HEK293T (cell line): ENCODE results near the gene TBCK.

Source experiments
- CTCF ChIA-PET: fragments of 350-600 bp; formaldehyde crosslinking; extraction: SDS; loops from one replicate; lab custom pipeline; 2021; ENCODE audit warnings: antibody characterized with exemption, inconsistent platforms; lab: Yijun Ruan, JAX
- POLR2A ChIA-PET: fragments of 350-600 bp; formaldehyde crosslinking; extraction: SDS; loops from one replicate; lab custom pipeline; 2020; ENCODE audit warnings: antibody characterized with exemption, inconsistent platforms; lab: Yijun Ruan, JAX
- DNase-seq: peaks from one replicate; pipeline ENCODE4 v3.0.0; 2012; ENCODE audit warnings: mixed read lengths; ENCODE audit errors: extremely low spot score
- ARNT ChIP-seq: fragments of 450-650 bp; IDR thresholded peaks from 2 replicates; pipeline ENCODE4 v1.6.1; 2017; ENCODE audit warnings: mild to moderate bottlenecking
- BHLHE40 ChIP-seq: fragments of 450-650 bp; IDR thresholded peaks from 2 replicates; pipeline ENCODE4 v1.6.1; 2016; ENCODE audit warnings: mild to moderate bottlenecking, moderate library complexity, borderline replicate concordance
- CTBP1 ChIP-seq: fragments of 450-650 bp; IDR thresholded peaks from 2 replicates; pipeline ENCODE4 v1.6.1; 2016; ENCODE audit warnings: borderline replicate concordance
- ELF4 ChIP-seq: fragments of 450-650 bp; IDR thresholded peaks from 2 replicates; pipeline ENCODE4 v1.6.1; 2017; ENCODE audit warnings: antibody characterized with exemption
- FOXA1 ChIP-seq: fragments of 450-650 bp; IDR thresholded peaks from 2 replicates; pipeline ENCODE4 v1.6.1; 2016; ENCODE audit warnings: mild to moderate bottlenecking
- FOXK2 ChIP-seq: fragments of 450-650 bp; IDR thresholded peaks from 2 replicates; pipeline ENCODE4 v1.6.1; 2016; ENCODE audit warnings: mild to moderate bottlenecking
- FOXM1 ChIP-seq: fragments of 450-650 bp; IDR thresholded peaks from 2 replicates; pipeline ENCODE4 v1.6.1; 2017; ENCODE audit warnings: mild to moderate bottlenecking, borderline replicate concordance
- HDGF ChIP-seq: fragments of 450-650 bp; IDR thresholded peaks from 2 replicates; pipeline ENCODE4 v1.6.1; 2017; ENCODE audit warnings: antibody characterized with exemption, borderline replicate concordance
- L3MBTL2 ChIP-seq: fragments of 450-650 bp; conservative IDR thresholded peaks from 2 replicates; pipeline ENCODE4 v1.6.1; 2016; ENCODE audit warnings: mild to moderate bottlenecking
- LEF1 ChIP-seq: fragments of 450-650 bp; IDR thresholded peaks from 2 replicates; pipeline ENCODE4 v1.6.1; 2017; ENCODE audit warnings: mild to moderate bottlenecking, borderline replicate concordance
- NFRKB ChIP-seq: fragments of 450-650 bp; IDR thresholded peaks from 2 replicates; pipeline ENCODE4 v1.6.1; 2016; ENCODE audit warnings: mild to moderate bottlenecking, moderate library complexity
- SP1 ChIP-seq: fragments of 450-650 bp; IDR thresholded peaks from 2 replicates; pipeline ENCODE4 v1.6.1; 2017
- SUZ12 ChIP-seq: fragments of 450-650 bp; IDR thresholded peaks from 2 replicates; pipeline ENCODE4 v1.6.1; 2016; ENCODE audit warnings: mild to moderate bottlenecking
- TARDBP ChIP-seq: fragments of 450-650 bp; IDR thresholded peaks from 2 replicates; pipeline ENCODE4 v1.6.1; 2016
- ZNF384 ChIP-seq: fragments of 450-650 bp; IDR thresholded peaks from 2 replicates; pipeline ENCODE4 v1.6.1; 2016
- TF ChIP-seq, protein P1 (sequence below): fragments of 450-650 bp; IDR thresholded peaks from 2 replicates; pipeline ENCODE4 v1.6.1; 2016

Gene TBCK

DNA sequence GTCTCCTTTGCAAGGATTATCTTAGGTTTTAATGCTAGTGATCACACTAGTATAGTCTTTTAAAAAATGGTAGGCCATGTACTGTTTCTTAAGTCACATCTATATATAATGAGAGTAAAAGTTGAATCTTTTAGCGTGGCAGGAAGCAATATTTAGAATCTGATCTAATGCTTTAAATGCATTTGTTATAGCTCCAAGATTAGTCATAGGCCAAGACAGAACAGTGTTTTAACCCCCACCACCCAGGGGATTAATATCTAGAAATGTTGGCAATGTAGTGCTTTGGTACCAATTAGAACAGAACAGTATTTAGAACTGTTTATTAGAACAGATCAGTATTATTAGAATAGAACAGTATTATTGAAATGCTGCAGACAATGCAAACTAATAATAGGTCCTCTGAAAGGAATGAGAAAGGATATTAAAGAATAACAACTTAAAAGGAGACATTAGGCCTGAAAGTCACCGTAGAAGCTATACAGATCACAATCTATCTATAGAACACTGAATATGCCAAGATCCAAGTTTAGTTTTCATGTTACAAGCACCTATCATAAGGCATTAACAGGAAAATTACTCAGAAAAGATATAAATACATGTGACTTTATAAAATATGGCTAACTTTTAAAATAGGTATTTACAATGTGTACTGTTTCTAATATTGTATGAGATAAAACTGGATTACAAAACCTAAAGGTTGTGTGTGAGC lies 274.6 kb downstream of the TBCK start:
- no peak for DNase-seq
- ChIA-PET POLR2A (no interaction called here), CTCF (no interaction called here)
- TF ChIP-seq TARDBP (no peak), FOXK2 (no peak), FOXA1 (no peak), SP1 (no peak), HDGF (no peak), ARNT (no peak), FOXM1 (no peak), ZNF384 (no peak), SUZ12 (no peak)

DNA sequence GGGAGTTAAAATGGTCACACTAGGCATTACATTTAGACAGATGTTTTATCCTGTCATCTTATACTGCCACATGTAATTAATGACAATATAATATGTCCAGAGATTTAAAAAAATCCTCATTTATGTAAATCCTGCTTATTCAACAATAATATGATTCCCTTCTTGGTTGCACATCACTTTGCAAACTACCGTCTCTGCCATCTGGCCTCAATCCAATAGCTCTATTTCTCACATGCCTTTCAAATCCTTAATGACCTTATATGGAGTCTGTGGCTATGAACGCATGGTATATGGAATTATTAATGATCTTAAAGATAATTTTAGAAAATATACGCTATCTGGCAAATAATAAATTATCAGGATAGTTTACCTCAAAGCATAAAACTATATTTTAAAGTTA lies 276.2 kb downstream of the TBCK start:
- no peak for DNase-seq
- TF ChIP-seq ZNF384: no peak
- TF ChIP-seq CTBP1: no peak
- no peak for TF ChIP-seq FOXK2
- TF ChIP-seq TARDBP: no peak
- TF ChIP-seq HDGF: no peak
- TF ChIP-seq NFRKB: no peak
- TF ChIP-seq FOXM1: no peak
- no peak for TF ChIP-seq SP1
- TF ChIP-seq LEF1: no peak
- TF ChIP-seq SUZ12: no peak
- TF ChIP-seq, protein P1, sequence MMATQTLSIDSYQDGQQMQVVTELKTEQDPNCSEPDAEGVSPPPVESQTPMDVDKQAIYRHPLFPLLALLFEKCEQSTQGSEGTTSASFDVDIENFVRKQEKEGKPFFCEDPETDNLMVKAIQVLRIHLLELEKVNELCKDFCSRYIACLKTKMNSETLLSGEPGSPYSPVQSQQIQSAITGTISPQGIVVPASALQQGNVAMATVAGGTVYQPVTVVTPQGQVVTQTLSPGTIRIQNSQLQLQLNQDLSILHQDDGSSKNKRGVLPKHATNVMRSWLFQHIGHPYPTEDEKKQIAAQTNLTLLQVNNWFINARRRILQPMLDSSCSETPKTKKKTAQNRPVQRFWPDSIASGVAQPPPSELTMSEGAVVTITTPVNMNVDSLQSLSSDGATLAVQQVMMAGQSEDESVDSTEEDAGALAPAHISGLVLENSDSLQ: no peak
- ChIA-PET CTCF (no interaction called here), POLR2A (no interaction called here)

DNA sequence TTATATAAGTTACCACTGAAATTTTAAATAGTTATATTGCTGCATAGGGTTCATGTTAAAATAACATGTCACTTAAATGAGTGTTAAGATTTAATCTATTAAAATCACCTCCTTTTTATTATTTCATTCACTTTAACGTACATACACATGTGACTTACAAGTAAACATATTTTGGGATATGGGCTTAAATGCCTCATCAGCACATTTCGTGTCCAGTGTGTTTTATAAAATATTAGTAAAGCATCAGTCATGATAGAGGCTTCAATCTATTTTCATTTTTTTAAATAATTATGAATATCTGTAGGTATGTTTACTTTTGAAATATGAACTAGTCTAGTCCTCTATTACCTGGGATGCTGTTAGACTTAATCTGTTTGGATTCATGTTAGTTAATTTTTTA lies 277.1 kb downstream of the TBCK start:
- no peak for DNase-seq
- CTCF ChIA-PET: no interaction called here
- POLR2A ChIA-PET: no interaction called here
- TF ChIP-seq FOXM1: no peak
- TF ChIP-seq SUZ12: no peak
- TF ChIP-seq ELF4: no peak
- no peak for TF ChIP-seq ARNT
- no peak for TF ChIP-seq FOXK2
- no peak for TF ChIP-seq CTBP1
- no peak for TF ChIP-seq BHLHE40
- TF ChIP-seq SP1: no peak
- TF ChIP-seq TARDBP: no peak
- no peak for TF ChIP-seq FOXA1
- TF ChIP-seq ZNF384: no peak
- no peak for TF ChIP-seq L3MBTL2
- TF ChIP-seq NFRKB: no peak

DNA sequence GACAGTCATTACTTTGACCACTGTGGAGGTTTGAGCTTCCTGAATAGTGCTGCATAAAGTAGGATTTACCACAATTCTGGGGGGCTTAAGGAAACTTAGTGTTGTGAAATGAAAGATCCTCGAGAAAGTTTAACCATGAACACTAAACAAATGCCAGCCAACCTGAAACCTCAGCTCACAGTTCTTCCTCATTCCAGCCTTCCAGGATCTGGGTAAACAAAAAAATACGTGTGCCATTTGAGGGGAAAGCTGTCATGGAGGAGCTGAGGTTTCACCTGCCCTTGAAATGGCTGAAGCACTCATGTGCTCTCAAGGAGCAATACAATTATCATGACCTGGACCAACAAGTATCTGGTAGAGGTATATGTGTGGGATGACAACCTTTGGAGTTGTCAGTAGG lies 278.0 kb downstream of the TBCK start:
- CTCF ChIA-PET: no interaction called here
- no peak for DNase-seq
- POLR2A ChIA-PET: no interaction called here

DNA sequence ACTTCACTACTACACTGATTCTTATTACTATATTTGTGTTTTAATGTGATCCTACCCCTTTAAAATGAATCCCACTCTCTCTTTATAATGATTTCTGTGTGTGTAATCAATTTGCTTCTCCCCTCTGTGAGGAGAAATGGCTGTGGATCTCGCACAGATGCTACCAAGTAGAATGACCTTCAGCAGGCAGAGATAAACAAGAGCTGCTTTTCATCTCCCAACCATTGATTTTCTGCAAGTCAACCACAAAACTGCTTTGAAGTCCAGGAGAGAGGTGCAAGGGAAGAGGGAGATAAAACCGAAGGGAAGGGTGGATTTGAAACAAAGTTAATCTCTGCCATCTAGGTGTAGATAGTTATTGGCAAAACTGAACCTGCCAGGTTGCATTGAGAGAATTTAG lies 279.2 kb downstream of the TBCK start:
- CTCF ChIA-PET: interaction anchor here (0.7 kb wide), 1 partner anchor 655 kb away, joined by 3 read pairs; no protein-coding TSS in a partner anchor
- no peak for TF ChIP-seq FOXK2
- no peak for TF ChIP-seq L3MBTL2

More for the DNA sequence above, 278.0 kb downstream of the TBCK start:
- no peak for TF ChIP-seq ELF4
- no peak for TF ChIP-seq LEF1
- no peak for TF ChIP-seq ZNF384
- TF ChIP-seq SUZ12: no peak
- TF ChIP-seq FOXK2: no peak
- no peak for TF ChIP-seq TARDBP
- no peak for TF ChIP-seq NFRKB
- TF ChIP-seq ARNT: no peak

DNA sequence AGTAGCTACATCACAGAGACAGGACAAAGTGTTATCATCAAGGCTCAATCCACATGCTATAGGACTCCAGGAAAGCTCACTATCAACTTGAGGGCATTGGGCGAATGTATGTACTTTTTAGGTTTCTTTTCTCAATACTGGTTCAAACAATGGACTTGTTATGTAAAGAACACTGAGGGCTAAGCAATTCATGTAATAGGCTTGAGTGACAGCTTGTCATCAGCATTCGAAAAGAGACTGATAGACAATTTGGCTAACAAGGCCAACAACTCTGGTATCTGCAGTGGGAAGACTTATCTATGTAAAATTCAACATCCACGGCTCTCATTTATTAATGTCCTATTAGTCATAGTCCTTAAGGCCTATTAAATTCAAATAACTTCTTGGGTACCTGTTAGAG lies 279.7 kb downstream of the TBCK start:
- no peak for TF ChIP-seq FOXK2
- TF ChIP-seq LEF1: no peak
- no peak for TF ChIP-seq SP1
- TF ChIP-seq NFRKB: no peak
- TF ChIP-seq, protein P1: no peak
- no peak for TF ChIP-seq TARDBP
- no peak for TF ChIP-seq FOXA1
- TF ChIP-seq CTBP1: no peak
- CTCF ChIA-PET: interaction anchor here (0.7 kb wide), 1 partner anchor 655 kb away, joined by 3 read pairs; no protein-coding TSS in a partner anchor
- DNase-seq: no peak
- POLR2A ChIA-PET: no interaction called here

More for the DNA sequence above, 279.2 kb downstream of the TBCK start:
- POLR2A ChIA-PET: no interaction called here
- DNase-seq: no peak

DNA sequence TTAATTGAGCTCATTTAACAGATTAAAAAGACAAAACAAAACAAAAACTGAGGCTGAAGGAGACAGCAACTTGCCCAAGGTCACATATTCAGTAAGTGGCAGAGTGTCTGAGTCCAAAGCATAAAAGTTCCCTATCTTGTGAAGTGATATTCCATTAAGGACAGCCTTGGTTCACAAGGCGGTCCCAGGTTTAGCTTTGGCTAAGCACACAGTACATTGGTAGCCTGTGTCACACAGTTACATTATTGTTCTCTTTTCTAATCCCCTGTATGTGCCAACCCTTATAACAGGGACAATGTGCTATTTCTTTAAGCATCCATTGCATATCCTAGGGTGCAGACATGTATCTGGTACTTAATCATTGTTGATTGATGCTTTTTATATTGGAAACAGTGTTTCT lies 280.8 kb downstream of the TBCK start:
- POLR2A ChIA-PET: no interaction called here
- TF ChIP-seq ARNT (no peak), ELF4 (no peak)
- TF ChIP-seq, protein P1: peak; percentile 13; the same call in 1 of the 2 replicates
- CTCF ChIA-PET: no interaction called here
- DNase-seq: no peak
